ENCODE results near the gene TRPM6. TPM values are rescaled to one million over a fixed set of nuclear protein-coding genes. Genes with fewer than 3 reads are reported as not detected.

TRPM6 gene
- total and polyA plus RNA-seq, 12 donors, result under 0.01 to 0.43 (median 0.19) TPM

GRCh38 chr9:74817281-74817810 is 70.4 kb downstream of the TRPM6 start:
- H3K36me3 ChIP-seq (replicated peaks in 1 of 2), result no peaks in the 10 kb centered on the region
- H3K9me3 ChIP-seq (replicated peaks in 1 of 3), result no peaks in the 10 kb centered on the region
- no peak for DNase-seq
- no peaks in the 10 kb centered on the region for H3K4me1 ChIP-seq (replicated peaks in 1 of 2)
- H3K27ac ChIP-seq, result no peak overlapping the region
- WGBS, 4 donors, result 83 to 93% (median 88%) methylated on average over 9 of the region's 9 CpGs
- TF ChIP-seq CTCF (IDR thresholded peaks at IDR 0.05) (no peak), POLR2A (IDR thresholded peaks at IDR 0.05) (no peak)
- no peaks in the 10 kb centered on the region for H3K27me3 ChIP-seq
- no peak overlapping the region for H3K4me3 ChIP-seq
- intact Hi-C loops (cut with DNase I), result no loop called here

GRCh38 chr9:74810200-74810599 is 77.5 kb downstream of the TRPM6 start:
- WGBS, 4 donors, result 91 to 98% (median 96%) methylated on average over 2 of the region's 2 CpGs
- H3K4me1 ChIP-seq (replicated peaks in 1 of 2), result no peaks in the 10 kb centered on the region
- H3K27me3 ChIP-seq, result no peaks in the 10 kb centered on the region
- DNase-seq, result no peak
- no peak overlapping the region for H3K4me3 ChIP-seq
- TF ChIP-seq POLR2A (IDR thresholded peaks at IDR 0.05) (no peak), CTCF (IDR thresholded peaks at IDR 0.05) (no peak)
- no peaks in the 10 kb centered on the region for H3K36me3 ChIP-seq (replicated peaks in 1 of 2)
- intact Hi-C loops (cut with DNase I), result no loop called here
- H3K27ac ChIP-seq, result no peak overlapping the region
- H3K9me3 ChIP-seq (replicated peaks in 1 of 3), result no peaks in the 10 kb centered on the region

- no peaks in the 10 kb centered on the region for H3K27me3 ChIP-seq
- intact Hi-C loops (cut with DNase I), result no loop called here
- no peaks in the 10 kb centered on the region for H3K9me3 ChIP-seq (replicated peaks in 1 of 3)
- TF ChIP-seq POLR2A (IDR thresholded peaks at IDR 0.05) (no peak), CTCF (IDR thresholded peaks at IDR 0.05) (no peak)
- no peak overlapping the region for H3K27ac ChIP-seq
- no peak overlapping the region for H3K4me3 ChIP-seq
- no peaks in the 10 kb centered on the region for H3K4me1 ChIP-seq (replicated peaks in 1 of 2)
- DNase-seq, result no peak
- H3K36me3 ChIP-seq (replicated peaks in 1 of 2), result no peaks in the 10 kb centered on the region
- 27 to 48% (median 29%) methylated on average over 2 of the region's 2 CpGs for WGBS, 4 donors
Observed at GRCh38 chr9:74804018-74804385, 83.7 kb downstream of the TRPM6 start.

GRCh38 chr9:74803376-74804017 is 84.2 kb downstream of the TRPM6 start:
- intact Hi-C loops (cut with DNase I), result no loop called here

More at GRCh38 chr9:74803376-74804017, 84.2 kb downstream of the TRPM6 start:
- Histone ChIP-seq H3K4me1 (replicated peaks in 1 of 2) (no peaks in the 10 kb centered on the region), H3K36me3 (replicated peaks in 1 of 2) (no peaks in the 10 kb centered on the region), H3K27me3 (no peaks in the 10 kb centered on the region), H3K9me3 (replicated peaks in 1 of 3) (no peaks in the 10 kb centered on the region), H3K4me3 (no peak overlapping the region), H3K27ac (no peak overlapping the region)
- TF ChIP-seq CTCF (IDR thresholded peaks at IDR 0.05), result no peak
- TF ChIP-seq POLR2A (IDR thresholded peaks at IDR 0.05), result no peak
- WGBS, 4 donors, result 62 to 68% (median 65%) methylated on average over 4 of the region's 4 CpGs
- no peak for DNase-seq
